BE2C (cell line): ENCODE measurements around the gene LZTS2.
"Not testable (repeated sequence)": the region's sequence is repeated elsewhere in the genome, so short reads cannot be mapped to it uniquely, and the experiment has no call there.

Source experiments
- DNase-seq: peaks from one replicate; pipeline ENCODE4 v3.0.0-alpha.2; 2020
- H3K27me3 ChIP-seq: fragments of 250-450 bp; sonication (Bioruptor Pico); 2 replicates; pipeline ENCODE4 v1.5.1; 2020; ENCODE audit warnings: mild to moderate bottlenecking
- H3K36me3 ChIP-seq: fragments of 250-450 bp; sonication (Bioruptor Pico); 2 replicates; pipeline ENCODE4 v1.5.1; 2020; ENCODE audit warnings: mild to moderate bottlenecking
- H3K4me1 ChIP-seq: fragments of 250-450 bp; sonication (Bioruptor Pico); 2 replicates; pipeline ENCODE4 v1.5.1; 2020
- H3K4me3 ChIP-seq: 2 replicates; pipeline ENCODE4 v1.5.1; 2011; ENCODE audit warnings: low read depth, low read length
- H3K9me3 ChIP-seq: fragments of 250-450 bp; sonication (Bioruptor Pico); 2 replicates; pipeline ENCODE4 v1.5.1; 2020
- TF ChIP-seq, protein P1 (sequence below): IDR thresholded peaks from 2 replicates; pipeline ENCODE4 v1.5.1; 2012; ENCODE audit warnings: mild to moderate bottlenecking, low read depth, low read length

Gene LZTS2

DNA sequence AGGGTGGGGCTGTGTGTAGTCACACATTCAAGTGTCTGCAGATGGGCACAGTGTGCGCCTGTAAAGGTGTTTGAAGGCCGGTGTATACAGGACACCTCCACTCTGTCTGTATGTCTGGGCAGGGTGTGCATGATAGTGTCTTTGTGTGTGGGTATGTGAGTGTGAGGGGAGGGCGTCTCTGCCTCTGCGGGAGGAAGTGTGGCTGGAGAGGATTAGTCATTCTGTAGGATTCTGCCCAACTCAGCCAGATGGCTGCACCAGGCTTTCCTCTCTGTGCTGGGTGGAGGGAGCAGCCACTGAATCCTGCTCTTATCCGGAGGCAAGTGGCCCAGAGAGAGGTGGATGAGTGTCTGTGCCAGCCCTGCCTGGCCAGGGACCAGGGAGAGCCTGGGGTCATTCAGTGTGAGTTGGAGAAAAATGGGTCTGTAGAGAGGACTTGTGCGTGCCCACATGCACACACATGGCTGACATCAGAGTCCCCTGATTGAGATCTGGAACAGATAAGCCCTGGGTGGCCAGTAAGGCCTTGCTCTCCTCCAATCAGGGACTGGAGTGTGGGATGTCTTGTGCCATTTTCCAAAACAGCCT, 33.1 kb downstream of the LZTS2 start:
- peak; percentile 84 for DNase-seq
- H3K4me3 ChIP-seq, result peak overlapping the region; percentile 80
- no peaks in the 10 kb centered on the region for H3K9me3 ChIP-seq
- H3K4me1 ChIP-seq, result peaks cover 19% of the 10 kb centered on the region
- TF ChIP-seq, protein P1, sequence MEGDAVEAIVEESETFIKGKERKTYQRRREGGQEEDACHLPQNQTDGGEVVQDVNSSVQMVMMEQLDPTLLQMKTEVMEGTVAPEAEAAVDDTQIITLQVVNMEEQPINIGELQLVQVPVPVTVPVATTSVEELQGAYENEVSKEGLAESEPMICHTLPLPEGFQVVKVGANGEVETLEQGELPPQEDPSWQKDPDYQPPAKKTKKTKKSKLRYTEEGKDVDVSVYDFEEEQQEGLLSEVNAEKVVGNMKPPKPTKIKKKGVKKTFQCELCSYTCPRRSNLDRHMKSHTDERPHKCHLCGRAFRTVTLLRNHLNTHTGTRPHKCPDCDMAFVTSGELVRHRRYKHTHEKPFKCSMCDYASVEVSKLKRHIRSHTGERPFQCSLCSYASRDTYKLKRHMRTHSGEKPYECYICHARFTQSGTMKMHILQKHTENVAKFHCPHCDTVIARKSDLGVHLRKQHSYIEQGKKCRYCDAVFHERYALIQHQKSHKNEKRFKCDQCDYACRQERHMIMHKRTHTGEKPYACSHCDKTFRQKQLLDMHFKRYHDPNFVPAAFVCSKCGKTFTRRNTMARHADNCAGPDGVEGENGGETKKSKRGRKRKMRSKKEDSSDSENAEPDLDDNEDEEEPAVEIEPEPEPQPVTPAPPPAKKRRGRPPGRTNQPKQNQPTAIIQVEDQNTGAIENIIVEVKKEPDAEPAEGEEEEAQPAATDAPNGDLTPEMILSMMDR, result no peak
- no peaks in the 10 kb centered on the region for H3K27me3 ChIP-seq
- H3K36me3 ChIP-seq, result no peaks in the 10 kb centered on the region

DNA sequence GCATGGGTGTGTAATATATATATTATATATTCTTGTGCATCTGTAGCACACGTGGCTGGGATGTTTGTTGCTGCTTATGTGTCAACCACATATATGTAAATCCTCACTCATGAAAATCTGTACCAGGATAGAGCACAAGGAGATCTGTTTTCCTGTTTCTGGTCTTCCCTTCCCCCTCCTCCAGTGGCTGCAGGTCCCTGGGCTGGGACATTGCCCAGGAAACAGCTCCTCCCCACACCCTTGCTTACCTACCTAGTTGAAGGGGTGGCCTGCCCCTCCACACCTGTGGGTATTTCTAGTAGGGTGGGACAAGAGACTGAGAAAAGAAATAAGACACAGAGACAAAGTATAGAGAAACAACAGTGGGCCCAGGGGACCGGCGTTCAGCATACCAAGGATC, 33.7 kb downstream of the LZTS2 start:
- Histone ChIP-seq H3K9me3 (no peaks in the 10 kb centered on the region), H3K4me1 (peaks cover 19% of the 10 kb centered on the region), H3K4me3 (peak overlapping the region; percentile 80), H3K36me3 (no peaks in the 10 kb centered on the region), H3K27me3 (no peaks in the 10 kb centered on the region)
- TF ChIP-seq, protein P1, result no peak
- no peak for DNase-seq

DNA sequence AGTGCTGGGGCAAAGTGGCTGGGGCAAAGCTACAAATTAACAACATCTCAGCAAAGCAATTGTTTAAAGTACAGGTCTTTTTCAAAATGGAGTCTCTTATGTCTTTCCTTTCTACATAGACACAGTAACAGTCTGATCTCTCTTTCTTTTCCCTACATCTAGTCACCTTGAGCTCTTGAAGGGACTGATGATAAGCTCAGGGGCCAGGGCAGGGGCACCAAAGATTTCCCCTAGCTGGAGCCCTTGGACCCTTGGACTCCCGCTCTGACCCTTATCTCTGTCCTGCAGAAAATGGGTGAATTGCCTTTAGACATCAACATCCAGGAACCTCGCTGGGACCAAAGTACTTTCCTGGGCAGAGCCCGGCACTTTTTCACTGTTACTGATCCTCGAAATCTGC, 34.8 kb downstream of the LZTS2 start:
- H3K9me3 ChIP-seq, H3K36me3 ChIP-seq, DNase-seq, H3K4me3 ChIP-seq, H3K27me3 ChIP-seq: not testable (repeated sequence)
- peaks cover 11% of the 10 kb centered on the region for H3K4me1 ChIP-seq

DNA sequence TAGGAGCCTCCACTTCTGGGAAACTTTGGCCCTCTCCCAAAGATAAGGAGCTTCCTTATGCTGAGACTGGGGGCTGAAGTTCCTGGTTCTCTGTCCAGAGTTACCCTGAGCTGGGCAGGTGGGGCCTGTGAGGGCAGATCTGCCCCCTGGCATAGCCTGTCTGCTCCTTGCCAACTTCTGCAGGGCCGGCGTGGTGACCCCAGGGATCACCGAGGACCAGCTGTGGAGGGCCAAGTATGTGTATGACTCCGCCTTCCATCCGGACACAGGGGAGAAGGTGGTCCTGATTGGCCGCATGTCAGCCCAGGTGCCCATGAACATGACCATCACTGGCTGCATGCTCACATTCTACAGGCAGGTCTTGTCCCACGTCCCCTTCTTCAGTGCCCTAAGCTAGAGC, 35.7 kb downstream of the LZTS2 start:
- H3K9me3 ChIP-seq, result no peaks in the 10 kb centered on the region
- no peaks in the 10 kb centered on the region for H3K27me3 ChIP-seq
- no peaks in the 10 kb centered on the region for H3K36me3 ChIP-seq
- peaks cover 7% of the 10 kb centered on the region for H3K4me1 ChIP-seq
- DNase-seq, result no peak
- TF ChIP-seq, protein P1, result no peak
- H3K4me3 ChIP-seq, result no peak overlapping the region

DNA sequence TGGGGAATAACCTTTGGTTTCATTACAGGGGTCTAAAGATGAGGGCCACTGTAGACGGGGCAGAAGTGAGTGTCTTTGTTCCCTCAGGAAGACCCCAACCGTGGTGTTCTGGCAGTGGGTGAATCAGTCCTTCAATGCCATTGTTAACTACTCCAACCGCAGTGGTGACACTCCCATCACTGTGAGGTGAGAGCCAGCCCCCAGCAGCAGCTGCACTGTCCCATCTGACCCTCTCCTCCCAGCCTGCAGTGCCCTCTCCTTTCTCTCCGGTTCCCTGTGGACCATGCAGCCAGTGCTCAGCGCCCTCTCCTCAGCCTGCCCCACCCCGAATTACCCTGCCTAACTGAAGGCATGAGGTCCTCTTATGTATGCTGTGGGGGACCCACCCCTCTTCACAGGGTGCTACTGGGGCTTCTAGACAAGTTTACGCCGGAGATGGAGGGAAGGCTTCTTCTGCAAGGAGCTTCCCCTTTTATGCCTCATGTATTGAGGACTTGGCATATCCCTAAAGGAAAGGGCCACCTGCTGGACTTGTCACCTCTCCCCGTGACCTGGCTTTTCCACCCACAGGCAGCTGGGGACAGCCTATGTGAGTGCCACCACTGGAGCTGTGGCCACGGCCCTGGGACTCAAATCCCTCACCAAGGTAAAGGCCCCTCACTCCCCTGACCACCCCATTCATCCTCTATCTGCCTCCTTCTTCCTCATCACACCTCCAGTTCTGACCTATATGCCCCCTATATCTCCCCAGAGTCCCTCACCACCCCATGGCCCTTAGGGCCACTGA, 36.5 kb downstream of the LZTS2 start:
- no peak for DNase-seq

DNA sequence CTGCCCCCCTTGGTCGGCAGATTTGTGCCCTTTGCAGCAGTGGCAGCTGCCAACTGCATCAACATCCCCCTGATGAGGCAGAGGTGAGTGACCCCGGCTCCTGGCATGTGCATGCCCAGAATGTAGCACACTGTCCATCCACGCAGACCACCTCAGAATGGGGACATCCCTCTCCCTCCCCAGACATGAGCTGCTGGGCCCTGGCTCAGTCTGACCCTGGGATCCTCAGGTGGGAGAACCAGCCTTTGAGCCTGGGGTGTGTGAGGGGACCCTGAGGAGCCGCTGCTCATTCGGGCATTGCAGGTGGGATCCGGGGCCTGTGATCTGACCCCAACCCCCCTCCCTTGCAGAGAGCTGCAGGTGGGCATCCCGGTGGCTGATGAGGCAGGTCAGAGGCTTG, 37.1 kb downstream of the LZTS2 start:
- Histone ChIP-seq H3K9me3 (no peaks in the 10 kb centered on the region), H3K4me1 (peaks cover 7% of the 10 kb centered on the region), H3K36me3 (no peaks in the 10 kb centered on the region), H3K4me3 (no peak overlapping the region), H3K27me3 (no peaks in the 10 kb centered on the region)
- TF ChIP-seq, protein P1, result no peak
- no peak for DNase-seq

More for the DNA sequence above, 36.5 kb downstream of the LZTS2 start:
- H3K36me3 ChIP-seq, result no peaks in the 10 kb centered on the region
- H3K27me3 ChIP-seq, result no peaks in the 10 kb centered on the region
- H3K4me1 ChIP-seq, result peaks cover 7% of the 10 kb centered on the region
- TF ChIP-seq, protein P1, result no peak
- H3K9me3 ChIP-seq, result no peaks in the 10 kb centered on the region
- no peak overlapping the region for H3K4me3 ChIP-seq
